ENCODE measurements around the gene LRRN4.

LRRN4 gene

DNA sequence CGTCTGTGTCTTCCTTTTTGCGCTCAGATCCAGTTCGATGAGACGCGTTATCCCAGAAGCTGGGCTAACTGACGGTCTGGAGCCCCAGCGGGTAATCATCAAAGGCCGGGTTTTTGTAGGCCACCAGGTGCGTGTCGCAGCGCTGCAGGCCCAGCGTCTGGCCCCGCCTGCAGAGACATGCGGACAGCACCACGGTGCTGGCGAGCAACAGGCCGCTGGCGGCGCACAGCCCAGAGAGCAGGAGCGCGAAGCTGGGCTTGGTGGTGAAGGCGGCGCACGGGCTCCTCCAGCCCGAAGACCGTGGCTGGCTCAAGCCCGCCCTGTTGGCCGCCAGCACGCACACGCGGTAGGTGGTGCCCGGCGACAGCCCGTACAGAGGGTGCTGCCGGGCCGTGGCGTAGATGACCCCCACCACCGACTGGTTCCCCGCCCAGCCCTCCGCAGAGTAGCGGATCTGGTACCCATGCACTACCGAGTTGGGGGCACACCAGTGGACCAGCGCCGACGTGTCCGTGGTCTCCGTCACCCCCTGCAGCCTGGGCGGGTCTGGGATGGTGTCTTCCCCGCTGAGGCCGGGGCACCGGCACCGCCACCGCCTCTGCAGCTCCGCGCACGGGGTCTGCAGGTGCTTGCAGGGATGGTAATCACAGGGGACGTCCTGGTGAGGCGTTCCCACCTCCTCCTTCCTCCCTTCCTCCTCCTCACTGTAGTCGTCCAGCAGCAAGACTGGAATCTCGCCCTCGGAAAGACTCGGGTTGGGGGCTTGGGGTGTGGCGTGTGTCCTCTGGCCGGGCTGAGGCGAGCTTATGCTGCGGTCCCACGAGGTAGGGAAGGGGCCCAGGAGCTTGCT, 12.7 kb downstream of the LRRN4 start:
- TF ChIP-seq, protein P1, sequence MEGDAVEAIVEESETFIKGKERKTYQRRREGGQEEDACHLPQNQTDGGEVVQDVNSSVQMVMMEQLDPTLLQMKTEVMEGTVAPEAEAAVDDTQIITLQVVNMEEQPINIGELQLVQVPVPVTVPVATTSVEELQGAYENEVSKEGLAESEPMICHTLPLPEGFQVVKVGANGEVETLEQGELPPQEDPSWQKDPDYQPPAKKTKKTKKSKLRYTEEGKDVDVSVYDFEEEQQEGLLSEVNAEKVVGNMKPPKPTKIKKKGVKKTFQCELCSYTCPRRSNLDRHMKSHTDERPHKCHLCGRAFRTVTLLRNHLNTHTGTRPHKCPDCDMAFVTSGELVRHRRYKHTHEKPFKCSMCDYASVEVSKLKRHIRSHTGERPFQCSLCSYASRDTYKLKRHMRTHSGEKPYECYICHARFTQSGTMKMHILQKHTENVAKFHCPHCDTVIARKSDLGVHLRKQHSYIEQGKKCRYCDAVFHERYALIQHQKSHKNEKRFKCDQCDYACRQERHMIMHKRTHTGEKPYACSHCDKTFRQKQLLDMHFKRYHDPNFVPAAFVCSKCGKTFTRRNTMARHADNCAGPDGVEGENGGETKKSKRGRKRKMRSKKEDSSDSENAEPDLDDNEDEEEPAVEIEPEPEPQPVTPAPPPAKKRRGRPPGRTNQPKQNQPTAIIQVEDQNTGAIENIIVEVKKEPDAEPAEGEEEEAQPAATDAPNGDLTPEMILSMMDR (conservative IDR thresholded peaks at IDR 0.05; ENCODE audit: low read depth, low read length), result no peak
- no peak overlapping the region for H3K4me3 ChIP-seq (ENCODE audit: low read length)
- DNase-seq (ENCODE audit: low read depth), result no peak

DNA sequence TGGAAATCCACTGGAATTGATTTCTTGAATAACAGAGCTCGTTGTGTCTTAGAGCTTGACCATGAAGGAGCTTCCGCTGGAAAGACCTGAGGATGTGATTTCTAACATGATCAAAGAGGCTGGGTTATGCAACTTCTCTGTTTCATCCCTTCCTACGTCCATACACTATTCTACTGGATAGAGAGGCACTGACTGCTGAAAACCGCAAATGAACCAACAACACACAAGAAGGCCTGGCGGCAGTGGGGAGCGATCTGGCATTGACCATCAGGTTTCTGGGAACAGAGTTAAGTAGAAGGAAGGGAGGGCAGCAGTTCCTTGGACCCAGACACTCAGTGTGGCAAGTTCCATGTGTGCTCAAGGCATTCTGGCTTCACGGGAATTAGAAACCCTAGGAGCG, 13.3 kb downstream of the LRRN4 start:
- no peak for DNase-seq (ENCODE audit: low read depth)
- H3K4me3 ChIP-seq (ENCODE audit: low read length), result no peak overlapping the region
- TF ChIP-seq, protein P1 (conservative IDR thresholded peaks at IDR 0.05; ENCODE audit: low read depth, low read length), result no peak

DNA sequence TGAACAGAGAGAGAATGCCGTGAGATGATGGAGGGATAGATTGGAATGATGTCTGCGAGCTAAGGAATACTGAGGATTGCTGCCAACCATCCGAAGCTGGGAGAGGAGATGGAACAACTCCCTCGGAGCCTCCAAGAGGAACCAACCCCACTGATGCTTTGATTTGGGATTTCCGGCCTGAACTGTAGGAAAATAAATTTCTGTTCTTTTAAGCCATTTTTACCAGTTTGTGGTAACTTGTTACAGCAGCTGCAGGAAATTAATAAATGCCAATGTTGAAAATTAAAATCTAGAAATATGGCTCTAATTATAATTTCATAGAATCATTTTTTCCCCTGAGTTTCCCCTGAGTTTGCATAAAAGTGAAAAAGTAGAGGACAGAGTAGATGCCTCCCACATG, 14.1 kb downstream of the LRRN4 start:
- no peak for DNase-seq (ENCODE audit: low read depth)
- no peak overlapping the region for H3K4me3 ChIP-seq (ENCODE audit: low read length)
- TF ChIP-seq, protein P1 (conservative IDR thresholded peaks at IDR 0.05; ENCODE audit: low read depth, low read length), result no peak

DNA sequence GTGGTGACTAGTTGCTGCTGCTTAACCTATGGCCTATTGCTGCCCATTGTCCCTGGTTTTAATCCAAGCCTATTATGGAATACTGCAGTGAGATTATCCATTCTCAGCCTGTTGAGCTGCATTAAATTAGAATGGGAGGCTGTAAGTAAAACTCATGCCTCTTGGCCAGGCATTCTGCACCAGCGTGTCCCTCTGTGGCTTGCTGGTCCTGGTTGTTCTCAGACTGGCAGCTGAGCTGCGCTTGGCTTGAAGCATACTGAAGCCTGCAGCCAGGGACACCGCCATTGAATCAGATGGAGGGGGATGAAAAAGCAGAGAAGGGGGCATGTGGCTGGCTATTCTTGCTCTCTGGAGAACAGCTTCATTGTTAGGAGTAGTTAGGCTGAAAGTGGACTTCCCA, 15.6 kb downstream of the LRRN4 start:
- TF ChIP-seq, protein P1 (conservative IDR thresholded peaks at IDR 0.05; ENCODE audit: low read depth, low read length), result no peak
- DNase-seq (ENCODE audit: low read depth), result no peak
- H3K4me3 ChIP-seq (ENCODE audit: low read length), result no peak overlapping the region

DNA sequence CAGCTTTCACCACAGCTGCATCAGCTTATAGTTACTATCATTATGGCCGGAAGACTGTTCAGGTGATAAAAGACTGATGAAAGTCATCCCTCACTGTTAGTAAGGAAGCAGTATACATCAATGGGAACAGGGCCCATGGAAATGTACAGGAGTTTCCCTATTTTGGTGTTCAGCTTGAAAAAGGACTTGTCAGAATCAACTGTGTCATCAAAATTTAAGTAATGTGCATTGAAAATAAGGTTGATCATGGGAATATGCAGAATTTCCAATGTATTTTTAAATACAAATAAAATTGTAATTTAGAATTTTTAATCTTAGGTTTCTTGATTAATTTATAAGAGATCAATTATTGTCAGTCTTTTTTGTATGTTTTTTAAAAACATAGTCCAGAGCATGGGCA, 16.8 kb downstream of the LRRN4 start:
- TF ChIP-seq, protein P1 (conservative IDR thresholded peaks at IDR 0.05; ENCODE audit: low read depth, low read length), result no peak
- DNase-seq (ENCODE audit: low read depth), result no peak
- H3K4me3 ChIP-seq (ENCODE audit: low read length), result no peak overlapping the region

DNA sequence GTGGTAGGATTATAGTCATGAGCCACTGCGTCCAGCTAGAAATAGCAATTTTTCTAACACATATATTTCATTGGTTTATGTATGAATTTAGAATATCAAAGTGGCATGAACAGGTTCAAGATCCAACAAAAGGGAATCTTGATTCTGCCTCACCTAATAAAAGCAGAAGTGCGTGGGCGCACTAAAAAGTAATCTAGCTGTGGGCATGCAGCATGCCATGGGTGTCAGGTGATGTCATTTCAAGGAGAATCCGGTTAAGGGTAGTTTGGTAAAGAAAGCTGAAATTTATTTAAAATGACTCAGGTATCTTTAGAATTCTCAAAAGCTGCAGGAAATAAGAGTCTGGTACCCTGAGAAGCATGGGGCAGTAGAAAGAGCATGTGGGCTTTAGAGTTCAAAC, 17.6 kb downstream of the LRRN4 start:
- TF ChIP-seq, protein P1 (conservative IDR thresholded peaks at IDR 0.05; ENCODE audit: low read depth, low read length), result no peak
- DNase-seq (ENCODE audit: low read depth), result no peak
- H3K4me3 ChIP-seq (ENCODE audit: low read length), result no peak overlapping the region
